Sigmoid colon (tissue), 4 donors: ENCODE results near the gene ACSL5.

Experiments used
- POLR2AphosphoS5 ChIP-seq, 4 donors: sonication (generic); formaldehyde crosslinking; IDR thresholded peaks; one replicate each; pipeline ENCODE4 v1.6.1; 2017; ENCODE audit warnings: antibody characterized with exemption in 4 of 4
- TF ChIP-seq, protein P1 (sequence below), 4 experiments: fragments of 450-650 bp in 3 of 4; fragments of 200-600 bp in 1 of 4; IDR thresholded peaks; one replicate each; pipeline ENCODE4 v1.5.1; 2016 to 2019; ENCODE audit warnings: antibody characterized with exemption in 4 of 4, mild to moderate bottlenecking in 3 of 4, moderate library complexity in 2 of 4

DNA sequence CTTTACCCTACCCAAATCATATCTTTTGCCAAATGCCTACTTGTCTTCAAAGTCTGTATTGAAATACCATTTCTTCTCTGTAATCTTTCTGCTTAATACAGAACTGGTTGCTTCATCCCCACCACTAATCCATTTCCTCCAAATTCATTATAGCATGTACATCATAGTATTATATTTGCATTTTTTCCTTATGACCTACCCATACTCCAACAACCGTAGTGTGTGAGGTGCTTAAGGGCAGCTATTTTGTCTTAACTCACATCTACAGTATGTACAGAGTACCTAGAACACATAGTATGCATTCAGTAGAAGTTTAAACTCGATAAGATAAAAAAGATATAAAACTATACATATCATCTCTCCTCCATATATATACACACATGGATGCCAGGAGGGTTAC lies 23.7 kb downstream of the ACSL5 start:
- TF ChIP-seq, protein P1, sequence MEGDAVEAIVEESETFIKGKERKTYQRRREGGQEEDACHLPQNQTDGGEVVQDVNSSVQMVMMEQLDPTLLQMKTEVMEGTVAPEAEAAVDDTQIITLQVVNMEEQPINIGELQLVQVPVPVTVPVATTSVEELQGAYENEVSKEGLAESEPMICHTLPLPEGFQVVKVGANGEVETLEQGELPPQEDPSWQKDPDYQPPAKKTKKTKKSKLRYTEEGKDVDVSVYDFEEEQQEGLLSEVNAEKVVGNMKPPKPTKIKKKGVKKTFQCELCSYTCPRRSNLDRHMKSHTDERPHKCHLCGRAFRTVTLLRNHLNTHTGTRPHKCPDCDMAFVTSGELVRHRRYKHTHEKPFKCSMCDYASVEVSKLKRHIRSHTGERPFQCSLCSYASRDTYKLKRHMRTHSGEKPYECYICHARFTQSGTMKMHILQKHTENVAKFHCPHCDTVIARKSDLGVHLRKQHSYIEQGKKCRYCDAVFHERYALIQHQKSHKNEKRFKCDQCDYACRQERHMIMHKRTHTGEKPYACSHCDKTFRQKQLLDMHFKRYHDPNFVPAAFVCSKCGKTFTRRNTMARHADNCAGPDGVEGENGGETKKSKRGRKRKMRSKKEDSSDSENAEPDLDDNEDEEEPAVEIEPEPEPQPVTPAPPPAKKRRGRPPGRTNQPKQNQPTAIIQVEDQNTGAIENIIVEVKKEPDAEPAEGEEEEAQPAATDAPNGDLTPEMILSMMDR (IDR thresholded peaks at IDR 0.05), result no peak
- no peak for TF ChIP-seq POLR2AphosphoS5 (IDR thresholded peaks at IDR 0.05)
